Measurements from ENCODE around the gene BMP7.
"Not testable (repeated sequence)": the region's sequence is repeated elsewhere in the genome, so short reads cannot be mapped to it uniquely, and the experiment has no call there.

GRCh38 chr20:57279548-57279947 is 13.1 kb upstream of the BMP7 start:
- TF ChIP-seq MAX (IDR thresholded peaks at IDR 0.05); SUZ12 (IDR thresholded peaks at IDR 0.05; ENCODE audit: low read length); BCL11A (IDR thresholded peaks at IDR 0.05; ENCODE audit: low read depth in 2 of 2, low read length in 2 of 2); POLR2A (IDR thresholded peaks at IDR 0.05; ENCODE audit: control extremely low read depth in 1 of 2, low read depth in 2 of 2, low read length in 2 of 2); SP1 (IDR thresholded peaks at IDR 0.05; ENCODE audit: low read depth, low read length); POU5F1 (IDR thresholded peaks at IDR 0.05; ENCODE audit: low read depth, low read length); CREB1 (IDR thresholded peaks at IDR 0.05); TCF12 (IDR thresholded peaks at IDR 0.05; ENCODE audit: low read depth, low read length): not testable (repeated sequence)
- TF ChIP-seq, protein P1, sequence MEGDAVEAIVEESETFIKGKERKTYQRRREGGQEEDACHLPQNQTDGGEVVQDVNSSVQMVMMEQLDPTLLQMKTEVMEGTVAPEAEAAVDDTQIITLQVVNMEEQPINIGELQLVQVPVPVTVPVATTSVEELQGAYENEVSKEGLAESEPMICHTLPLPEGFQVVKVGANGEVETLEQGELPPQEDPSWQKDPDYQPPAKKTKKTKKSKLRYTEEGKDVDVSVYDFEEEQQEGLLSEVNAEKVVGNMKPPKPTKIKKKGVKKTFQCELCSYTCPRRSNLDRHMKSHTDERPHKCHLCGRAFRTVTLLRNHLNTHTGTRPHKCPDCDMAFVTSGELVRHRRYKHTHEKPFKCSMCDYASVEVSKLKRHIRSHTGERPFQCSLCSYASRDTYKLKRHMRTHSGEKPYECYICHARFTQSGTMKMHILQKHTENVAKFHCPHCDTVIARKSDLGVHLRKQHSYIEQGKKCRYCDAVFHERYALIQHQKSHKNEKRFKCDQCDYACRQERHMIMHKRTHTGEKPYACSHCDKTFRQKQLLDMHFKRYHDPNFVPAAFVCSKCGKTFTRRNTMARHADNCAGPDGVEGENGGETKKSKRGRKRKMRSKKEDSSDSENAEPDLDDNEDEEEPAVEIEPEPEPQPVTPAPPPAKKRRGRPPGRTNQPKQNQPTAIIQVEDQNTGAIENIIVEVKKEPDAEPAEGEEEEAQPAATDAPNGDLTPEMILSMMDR (IDR thresholded peaks at IDR 0.05; ENCODE audit: control extremely low read depth in 1 of 3, insufficient read depth in 1 of 3, low read depth in 1 of 3, low read length in 3 of 3): not testable (repeated sequence)

All from H1 (cell line).